ENCODE results near the gene OSBPL10. TPM values are rescaled to one million over a fixed set of nuclear protein-coding genes. Genes with fewer than 3 reads are reported as not detected.

OSBPL10 gene
- total RNA-seq, 1 experiment from 2014 or later = 2.3 TPM

GRCh38 chr3:31710123-31710803, 270.8 kb downstream of the OSBPL10 start:
- no TSS peak for BruUV-seq (replicated peaks)
- POLR2A ChIA-PET (ENCODE audit: low non-redundant PET) = no interaction called here
- intact Hi-C loops (cut with micrococcal nuclease; ENCODE audit: unreplicated experiment) = no loop called here
- CTCF ChIA-PET = no interaction called here
- no peaks in the 10 kb centered on the region for H3K36me3 ChIP-seq (ENCODE audit: insufficient read depth, low read length, poor library complexity, severe bottlenecking)
- no peak overlapping the region for H3K4me3 ChIP-seq (ENCODE audit: low read depth, low read length, poor library complexity, severe bottlenecking)
- no peak for DNase-seq (ENCODE audit: low spot score)
- no peaks in the 10 kb centered on the region for H3K9me3 ChIP-seq (ENCODE audit: low read depth, low read length, poor library complexity, severe bottlenecking)
- TF ChIP-seq, protein P1, sequence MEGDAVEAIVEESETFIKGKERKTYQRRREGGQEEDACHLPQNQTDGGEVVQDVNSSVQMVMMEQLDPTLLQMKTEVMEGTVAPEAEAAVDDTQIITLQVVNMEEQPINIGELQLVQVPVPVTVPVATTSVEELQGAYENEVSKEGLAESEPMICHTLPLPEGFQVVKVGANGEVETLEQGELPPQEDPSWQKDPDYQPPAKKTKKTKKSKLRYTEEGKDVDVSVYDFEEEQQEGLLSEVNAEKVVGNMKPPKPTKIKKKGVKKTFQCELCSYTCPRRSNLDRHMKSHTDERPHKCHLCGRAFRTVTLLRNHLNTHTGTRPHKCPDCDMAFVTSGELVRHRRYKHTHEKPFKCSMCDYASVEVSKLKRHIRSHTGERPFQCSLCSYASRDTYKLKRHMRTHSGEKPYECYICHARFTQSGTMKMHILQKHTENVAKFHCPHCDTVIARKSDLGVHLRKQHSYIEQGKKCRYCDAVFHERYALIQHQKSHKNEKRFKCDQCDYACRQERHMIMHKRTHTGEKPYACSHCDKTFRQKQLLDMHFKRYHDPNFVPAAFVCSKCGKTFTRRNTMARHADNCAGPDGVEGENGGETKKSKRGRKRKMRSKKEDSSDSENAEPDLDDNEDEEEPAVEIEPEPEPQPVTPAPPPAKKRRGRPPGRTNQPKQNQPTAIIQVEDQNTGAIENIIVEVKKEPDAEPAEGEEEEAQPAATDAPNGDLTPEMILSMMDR (conservative IDR thresholded peaks at IDR 0.05; ENCODE audit: low read depth, low read length) = no peak
- no peak for TF ChIP-seq EZH2 (IDR thresholded peaks at IDR 0.05; ENCODE audit: borderline replicate concordance, low read depth, low read length, poor library complexity, severe bottlenecking)
- H3K27ac ChIP-seq (ENCODE audit: low read depth, low read length, poor library complexity, severe bottlenecking) = no peak overlapping the region
- H3K4me1 ChIP-seq (ENCODE audit: insufficient read depth, low read length, poor library complexity, severe bottlenecking) = no peaks in the 10 kb centered on the region
- no peaks in the 10 kb centered on the region for H3K27me3 ChIP-seq (replicated peaks; ENCODE audit: insufficient read depth, low read depth, low read length, poor library complexity)

- ChIA-PET CTCF (no interaction called here), POLR2A (ENCODE audit: low non-redundant PET) (no interaction called here)
- BruUV-seq (replicated peaks) = no TSS peak
Measured at GRCh38 chr3:31709526-31709925, 271.5 kb downstream of the OSBPL10 start.

DNA sequence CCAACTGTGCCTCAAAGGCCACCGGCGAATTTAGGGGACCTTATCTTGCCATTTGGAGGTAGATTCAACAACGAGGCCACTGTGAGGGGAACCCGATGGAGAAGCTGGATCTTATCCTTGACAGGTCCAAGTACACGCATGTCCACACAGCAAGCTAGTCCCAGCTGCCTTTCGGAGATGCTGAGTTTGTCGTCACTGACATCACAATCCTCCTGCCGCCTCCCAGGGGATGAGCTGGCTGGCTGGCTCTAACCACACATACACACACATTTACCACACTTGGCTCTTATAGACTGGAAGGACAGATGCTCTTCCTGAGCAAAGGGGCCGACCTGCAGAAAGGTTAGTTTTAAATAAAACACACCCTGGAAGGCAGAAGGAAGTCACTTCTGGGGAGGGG, 272.1 kb downstream of the OSBPL10 start:
- POLR2A ChIA-PET (ENCODE audit: low non-redundant PET) = no interaction called here
- no peak for DNase-seq (ENCODE audit: low spot score)
- Histone ChIP-seq H3K36me3 (ENCODE audit: insufficient read depth, low read length, poor library complexity, severe bottlenecking) (no peaks in the 10 kb centered on the region), H3K9me3 (ENCODE audit: low read depth, low read length, poor library complexity, severe bottlenecking) (no peaks in the 10 kb centered on the region), H3K4me3 (ENCODE audit: low read depth, low read length, poor library complexity, severe bottlenecking) (no peak overlapping the region), H3K4me1 (ENCODE audit: insufficient read depth, low read length, poor library complexity, severe bottlenecking) (peaks cover 8% of the 10 kb centered on the region), H3K27me3 (replicated peaks; ENCODE audit: insufficient read depth, low read depth, low read length, poor library complexity) (no peaks in the 10 kb centered on the region), H3K27ac (ENCODE audit: low read depth, low read length, poor library complexity, severe bottlenecking) (no peak overlapping the region)
- no TSS peak for BruUV-seq (replicated peaks)
- no peak for TF ChIP-seq EZH2 (IDR thresholded peaks at IDR 0.05; ENCODE audit: borderline replicate concordance, low read depth, low read length, poor library complexity, severe bottlenecking)
- TF ChIP-seq, protein P1 (conservative IDR thresholded peaks at IDR 0.05; ENCODE audit: low read depth, low read length) = no peak
- intact Hi-C loops (cut with micrococcal nuclease; ENCODE audit: unreplicated experiment) = no loop called here
- CTCF ChIA-PET = no interaction called here

More at GRCh38 chr3:31709526-31709925, 271.5 kb downstream of the OSBPL10 start:
- Histone ChIP-seq H3K9me3 (ENCODE audit: low read depth, low read length, poor library complexity, severe bottlenecking) (no peaks in the 10 kb centered on the region), H3K4me3 (ENCODE audit: low read depth, low read length, poor library complexity, severe bottlenecking) (no peak overlapping the region), H3K27me3 (replicated peaks; ENCODE audit: insufficient read depth, low read depth, low read length, poor library complexity) (no peaks in the 10 kb centered on the region), H3K27ac (ENCODE audit: low read depth, low read length, poor library complexity, severe bottlenecking) (no peak overlapping the region), H3K36me3 (ENCODE audit: insufficient read depth, low read length, poor library complexity, severe bottlenecking) (no peaks in the 10 kb centered on the region), H3K4me1 (ENCODE audit: insufficient read depth, low read length, poor library complexity, severe bottlenecking) (peaks cover 5% of the 10 kb centered on the region)
- intact Hi-C loops (cut with micrococcal nuclease; ENCODE audit: unreplicated experiment) = no loop called here
- no peak for TF ChIP-seq EZH2 (IDR thresholded peaks at IDR 0.05; ENCODE audit: borderline replicate concordance, low read depth, low read length, poor library complexity, severe bottlenecking)
- TF ChIP-seq, protein P1 (conservative IDR thresholded peaks at IDR 0.05; ENCODE audit: low read depth, low read length) = no peak
- no peak for DNase-seq (ENCODE audit: low spot score)
